ENCODE data around the gene IGFBP5.

GRCh38 chr2:216698293-216698692 lies 2.9 kb upstream of the IGFBP5 start:
- TF ChIP-seq RCOR1 (IDR thresholded peaks at IDR 0.05; ENCODE audit: low read length) (no peak), MAX (IDR thresholded peaks at IDR 0.05; ENCODE audit: low read depth) (no peak), RAD21 (IDR thresholded peaks at IDR 0.05; ENCODE audit: low read length) (no peak), RFX5 (IDR thresholded peaks at IDR 0.05; ENCODE audit: low read length) (no peak), FOXJ3 (CRISPR knock-in tag; IDR thresholded peaks at IDR 0.05) (no peak), EZH2phosphoT487 (IDR thresholded peaks at IDR 0.05; ENCODE audit: borderline replicate concordance, low read depth) (no peak), CTCF (IDR thresholded peaks at IDR 0.05) (no peak), EP300 (IDR thresholded peaks at IDR 0.05; ENCODE audit: borderline replicate concordance in 1 of 2, low read depth in 1 of 2, low read length in 1 of 2) (no peak), CHD2 (IDR thresholded peaks at IDR 0.05; ENCODE audit: low read length, partially characterized antibody) (no peak), POLR2AphosphoS5 (IDR thresholded peaks at IDR 0.05; ENCODE audit: low read depth, low read length) (no peak), SMC3 (IDR thresholded peaks at IDR 0.05; ENCODE audit: low read depth, low read length) (no peak)
